Measurements from ENCODE around the gene KCND2.
"Not testable (repeated sequence)": the region's sequence is repeated elsewhere in the genome, so short reads cannot be mapped to it uniquely, and the experiment has no call there.

The KCND2 gene

GRCh38 chr7:120680985-120681384, 408.0 kb downstream of the KCND2 start:
- DNase-seq (ENCODE audit: low read depth) = no peak
- TF ChIP-seq, protein P1, sequence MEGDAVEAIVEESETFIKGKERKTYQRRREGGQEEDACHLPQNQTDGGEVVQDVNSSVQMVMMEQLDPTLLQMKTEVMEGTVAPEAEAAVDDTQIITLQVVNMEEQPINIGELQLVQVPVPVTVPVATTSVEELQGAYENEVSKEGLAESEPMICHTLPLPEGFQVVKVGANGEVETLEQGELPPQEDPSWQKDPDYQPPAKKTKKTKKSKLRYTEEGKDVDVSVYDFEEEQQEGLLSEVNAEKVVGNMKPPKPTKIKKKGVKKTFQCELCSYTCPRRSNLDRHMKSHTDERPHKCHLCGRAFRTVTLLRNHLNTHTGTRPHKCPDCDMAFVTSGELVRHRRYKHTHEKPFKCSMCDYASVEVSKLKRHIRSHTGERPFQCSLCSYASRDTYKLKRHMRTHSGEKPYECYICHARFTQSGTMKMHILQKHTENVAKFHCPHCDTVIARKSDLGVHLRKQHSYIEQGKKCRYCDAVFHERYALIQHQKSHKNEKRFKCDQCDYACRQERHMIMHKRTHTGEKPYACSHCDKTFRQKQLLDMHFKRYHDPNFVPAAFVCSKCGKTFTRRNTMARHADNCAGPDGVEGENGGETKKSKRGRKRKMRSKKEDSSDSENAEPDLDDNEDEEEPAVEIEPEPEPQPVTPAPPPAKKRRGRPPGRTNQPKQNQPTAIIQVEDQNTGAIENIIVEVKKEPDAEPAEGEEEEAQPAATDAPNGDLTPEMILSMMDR (IDR thresholded peaks at IDR 0.05; ENCODE audit: insufficient read depth, low read depth, low read length, missing control alignments) = no peak
- H3K4me3 ChIP-seq (ENCODE audit: low read length) = no peak overlapping the region

DNA sequence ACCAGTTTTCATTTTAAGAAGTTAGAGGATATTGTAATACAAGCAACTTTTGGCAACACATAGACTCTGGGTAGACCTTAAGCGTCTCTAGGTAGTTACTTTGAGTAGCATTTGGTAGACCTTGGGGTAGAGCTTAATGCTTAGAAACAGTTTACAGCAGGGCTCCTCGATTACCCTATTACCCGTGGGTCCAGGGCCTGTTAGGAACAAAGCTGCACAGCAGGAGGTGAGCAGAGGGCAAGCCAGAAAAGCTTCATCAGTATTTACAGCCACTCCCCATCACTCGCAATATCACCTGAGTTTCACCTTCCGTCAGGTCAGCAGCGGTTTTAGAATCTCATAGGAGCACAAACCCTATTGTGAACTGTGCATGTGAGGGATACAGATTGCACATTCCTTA, 411.5 kb downstream of the KCND2 start:
- no peak for DNase-seq (ENCODE audit: low read depth)
- no peak overlapping the region for H3K4me3 ChIP-seq (ENCODE audit: low read length)
- TF ChIP-seq, protein P1 (IDR thresholded peaks at IDR 0.05; ENCODE audit: insufficient read depth, low read depth, low read length, missing control alignments) = no peak

- TF ChIP-seq, protein P1 (IDR thresholded peaks at IDR 0.05; ENCODE audit: insufficient read depth, low read depth, low read length, missing control alignments) = no peak
- peak; percentile 2 for DNase-seq (ENCODE audit: low read depth)
- H3K4me3 ChIP-seq (ENCODE audit: low read length) = no peak overlapping the region
These were observed 418.9 kb downstream of the KCND2 start for GRCh38 chr7:120691915-120692314.

GRCh38 chr7:120695848-120696247, 422.9 kb downstream of the KCND2 start:
- TF ChIP-seq, protein P1 (IDR thresholded peaks at IDR 0.05; ENCODE audit: insufficient read depth, low read depth, low read length, missing control alignments) = no peak
- H3K4me3 ChIP-seq (ENCODE audit: low read length) = no peak overlapping the region
- no peak for DNase-seq (ENCODE audit: low read depth)

GRCh38 chr7:120700796-120701195, 427.8 kb downstream of the KCND2 start:
- H3K4me3 ChIP-seq (ENCODE audit: low read length) = no peak overlapping the region

GRCh38 chr7:120702408-120702807, 429.4 kb downstream of the KCND2 start:
- H3K4me3 ChIP-seq (ENCODE audit: low read length); DNase-seq (ENCODE audit: low read depth): not testable (repeated sequence)

More at GRCh38 chr7:120700796-120701195, 427.8 kb downstream of the KCND2 start:
- TF ChIP-seq, protein P1 (IDR thresholded peaks at IDR 0.05; ENCODE audit: insufficient read depth, low read depth, low read length, missing control alignments) = no peak
- no peak for DNase-seq (ENCODE audit: low read depth)

GRCh38 chr7:120703585-120704240, 430.7 kb downstream of the KCND2 start:
- TF ChIP-seq, protein P1 (IDR thresholded peaks at IDR 0.05; ENCODE audit: insufficient read depth, low read depth, low read length, missing control alignments) = no peak
- no peak for DNase-seq (ENCODE audit: low read depth)
- H3K4me3 ChIP-seq (ENCODE audit: low read length) = no peak overlapping the region

Measured in epithelial cell of esophagus (primary cell).